Stromal cell of bone marrow (primary cell): Measurements from ENCODE around the gene IVD.
"Not testable (repeated sequence)": the region's sequence is repeated elsewhere in the genome, so short reads cannot be mapped to it uniquely, and the experiment has no call there.

Experiments used
- DNase-seq: peaks from one replicate; pipeline ENCODE4 v3.0.0-alpha.2; 2012; ENCODE audit warnings: low read depth

The IVD gene

GRCh38 chr15:40439960-40440742 is 34.6 kb downstream of the IVD start:
- DNase-seq = no peak

GRCh38 chr15:40440743-40441564 is 35.4 kb downstream of the IVD start, which contains the start of gene BAHD1:
TSS of gene BAHD1 (plus strand) at chr15:40440953. CDS start at chr15:40458465, 17,512 bp downstream.
- DNase-seq = peak; percentile 90

- no peak for DNase-seq
Observed at GRCh38 chr15:40441565-40442531, 36.3 kb downstream of the IVD start.

- no peak for DNase-seq
Observed at GRCh38 chr15:40443255-40443654, 37.7 kb downstream of the IVD start.

GRCh38 chr15:40443846-40444245 is 38.3 kb downstream of the IVD start:
- DNase-seq = no peak

GRCh38 chr15:40444736-40445135 is 39.1 kb downstream of the IVD start:
- no peak for DNase-seq

GRCh38 chr15:40445421-40445922 is 39.9 kb downstream of the IVD start:
- DNase-seq = no peak

GRCh38 chr15:40446144-40446543 is 40.5 kb downstream of the IVD start:
- DNase-seq = no peak

GRCh38 chr15:40448354-40448753 is 42.8 kb downstream of the IVD start:
- no peak for DNase-seq

GRCh38 chr15:40449275-40449674 is 43.7 kb downstream of the IVD start:
- no peak for DNase-seq

GRCh38 chr15:40450047-40450446 is 44.5 kb downstream of the IVD start:
- DNase-seq = no peak

- no peak for DNase-seq
Observed at GRCh38 chr15:40451527-40452158, 46.0 kb downstream of the IVD start.

- no peak for DNase-seq
Observed at GRCh38 chr15:40452296-40453090, 46.9 kb downstream of the IVD start.

GRCh38 chr15:40453941-40454340 is 48.3 kb downstream of the IVD start:
- DNase-seq = not testable (repeated sequence)

GRCh38 chr15:40454904-40455391 is 49.4 kb downstream of the IVD start:
- DNase-seq = peak; percentile 12

GRCh38 chr15:40456299-40456712 is 50.7 kb downstream of the IVD start:
- no peak for DNase-seq

- no peak for DNase-seq
Observed at GRCh38 chr15:40456738-40457137, 51.1 kb downstream of the IVD start.

GRCh38 chr15:40458495-40459371 is 53.1 kb downstream of the IVD start:
- no peak for DNase-seq

- no peak for DNase-seq
Observed at GRCh38 chr15:40459391-40460015, 53.9 kb downstream of the IVD start.
